Stimulated activated CD8-positive, alpha-beta memory T cell treated with anti-CD3 and anti-CD28 coated beads, Interleukin-2, amount 100 ng/mL, for 1 hour (primary cell): ENCODE measurements around the gene WDFY2.

Experiments used
- DNase-seq, 2 donors: peaks; one replicate each; pipeline ENCODE4 v3.0.0-alpha.2; 2020; ENCODE audit warnings: low read depth in 2 of 2

WDFY2 gene

DNA sequence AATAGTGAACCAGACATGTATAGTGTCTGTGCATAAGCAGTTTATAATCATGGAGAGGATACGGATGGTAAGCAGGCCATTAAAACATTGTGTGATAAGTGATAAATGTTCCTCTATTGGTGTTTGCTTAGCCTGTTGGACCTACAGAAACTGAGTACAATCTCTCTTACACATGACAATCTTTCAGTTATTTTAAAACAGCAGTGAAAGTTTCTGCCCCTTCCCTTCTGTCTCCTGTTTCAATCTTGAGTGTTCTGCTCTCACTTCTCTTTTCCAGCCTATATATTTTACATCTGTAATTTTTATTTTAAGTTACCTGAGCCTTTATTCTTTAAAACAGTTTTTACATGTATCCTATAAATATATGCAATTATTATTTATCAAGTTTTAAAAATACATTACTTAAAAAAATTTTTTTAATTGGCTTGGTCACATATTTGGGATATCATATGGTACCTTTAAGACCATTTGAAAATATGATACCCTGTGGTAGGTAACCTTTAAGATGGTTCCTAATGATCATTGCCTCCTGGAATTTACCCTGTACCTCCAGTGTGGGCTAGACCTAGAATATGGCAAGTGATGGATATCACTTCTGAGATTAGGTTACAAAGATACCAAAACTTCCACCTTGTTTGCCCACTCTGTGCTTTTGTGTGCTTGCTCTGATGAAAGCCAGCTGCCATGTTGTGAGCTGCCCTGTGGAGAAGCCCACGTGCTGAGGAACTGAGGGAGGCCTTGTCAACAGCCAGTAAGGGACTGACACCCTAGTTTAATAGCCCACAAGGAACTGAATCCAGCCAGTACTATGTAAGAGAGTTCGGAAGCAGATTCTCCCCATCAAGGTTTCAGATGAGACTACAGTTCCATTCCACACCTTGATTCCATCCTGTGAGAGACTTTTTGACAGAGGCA, 120.4 kb downstream of the WDFY2 start:
- DNase-seq = no peak

DNA sequence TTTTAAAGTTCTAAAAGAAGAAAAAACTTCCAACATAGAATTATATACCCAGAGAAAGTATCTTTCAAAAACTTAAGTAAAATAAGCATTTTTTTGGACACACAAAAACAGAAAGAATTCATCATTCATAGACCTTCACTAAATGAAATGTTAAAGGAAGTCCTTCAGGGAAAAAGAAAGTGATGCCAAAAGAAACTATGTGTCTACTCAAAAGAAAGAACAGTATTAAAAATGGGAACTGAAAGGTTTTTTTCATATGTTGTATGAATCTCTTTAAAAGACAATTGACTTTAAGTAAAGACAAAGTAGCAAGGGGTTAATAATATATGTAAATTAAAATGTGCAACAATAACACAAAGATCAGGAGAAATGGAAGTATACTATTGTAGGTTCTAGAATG, 123.2 kb downstream of the WDFY2 start:
- no peak for DNase-seq

DNA sequence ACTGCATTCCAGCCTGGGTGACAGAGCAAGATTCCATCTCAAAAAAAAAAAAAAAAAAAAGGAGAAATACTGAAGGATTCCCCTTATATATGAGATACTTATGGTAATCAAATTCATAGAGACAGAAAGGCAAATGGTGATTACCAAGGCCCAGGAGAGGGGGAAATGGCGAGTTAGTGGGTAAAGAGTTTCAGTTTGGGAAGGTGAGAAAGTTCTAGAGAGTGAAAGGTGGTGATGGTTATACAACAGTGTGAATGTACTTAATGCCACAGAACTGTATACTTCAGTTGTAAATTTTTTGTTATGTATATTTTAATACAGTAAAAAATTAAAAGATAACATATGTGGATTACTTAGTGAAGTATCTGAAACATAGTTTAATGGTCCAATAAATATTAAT, 129.5 kb downstream of the WDFY2 start:
- DNase-seq = no peak

DNA sequence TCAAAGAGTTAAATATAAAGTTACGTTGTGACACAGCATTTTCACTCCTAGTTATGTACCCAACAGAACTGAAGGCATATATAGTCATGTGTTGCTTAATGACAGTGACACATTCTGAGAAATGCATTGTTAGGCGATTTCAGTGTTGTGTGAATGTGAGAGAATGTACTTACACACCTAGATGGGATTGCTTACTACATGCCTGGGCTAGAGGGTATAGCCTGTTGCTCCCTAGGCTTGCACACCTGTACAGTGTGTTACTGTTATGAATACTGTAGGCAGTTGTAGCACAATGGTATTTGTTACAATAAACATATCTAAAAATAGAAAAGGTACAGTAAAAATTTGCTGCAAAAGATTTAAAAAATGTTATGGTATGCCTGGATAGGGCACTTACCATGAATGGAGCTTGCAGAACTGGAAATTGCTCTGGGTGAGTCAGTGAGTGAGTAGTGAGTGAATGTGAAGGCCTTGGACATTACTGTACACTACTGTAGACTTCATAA, 130.5 kb downstream of the WDFY2 start:
- DNase-seq = no peak

DNA sequence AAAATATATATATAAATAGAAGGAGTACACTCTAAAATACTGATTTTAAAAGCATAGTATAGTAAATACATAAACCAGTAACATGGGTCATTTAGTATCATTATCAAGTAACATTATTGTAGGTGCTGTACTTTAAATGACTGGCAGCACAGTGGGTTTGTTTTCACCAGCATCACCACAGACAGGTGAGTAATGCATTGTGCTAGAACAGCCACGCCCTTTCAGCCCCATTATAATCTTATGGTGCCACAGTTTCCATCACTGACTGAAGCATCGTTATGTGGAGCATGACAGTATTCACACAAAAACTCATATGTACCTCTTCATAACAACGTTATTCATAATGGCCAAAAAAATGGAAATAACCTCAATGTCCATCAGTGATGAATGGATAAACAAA, 131.4 kb downstream of the WDFY2 start:
- no peak for DNase-seq

DNA sequence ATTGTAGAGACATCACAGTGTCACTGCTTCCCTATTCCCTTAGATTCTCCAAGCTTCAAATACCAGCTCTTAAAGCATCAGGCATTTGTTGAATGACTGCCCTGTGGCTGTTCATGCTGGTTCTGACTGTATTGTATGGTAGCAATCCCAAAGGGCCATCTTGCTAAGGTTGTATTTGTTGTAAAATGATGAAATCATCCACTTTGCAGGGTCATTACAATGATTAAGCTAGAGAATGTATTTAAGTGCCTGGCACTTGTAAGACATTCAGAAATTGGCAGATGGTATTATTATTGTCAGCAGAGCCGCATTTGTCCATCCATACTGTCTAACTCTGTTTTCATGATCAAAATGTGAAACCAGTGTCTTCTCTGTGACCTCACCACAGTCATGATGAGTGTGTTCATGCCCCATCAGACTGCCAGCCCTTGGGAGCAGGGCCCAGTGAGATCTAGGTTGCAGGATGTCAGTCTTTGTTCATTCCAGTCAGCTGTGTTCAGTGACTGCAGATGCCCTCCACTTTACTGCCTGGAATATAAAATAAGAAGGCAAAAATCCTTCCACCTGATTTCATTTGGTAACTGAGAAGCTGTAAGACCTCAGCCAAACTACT, 133.6 kb downstream of the WDFY2 start:
- no peak for DNase-seq

DNA sequence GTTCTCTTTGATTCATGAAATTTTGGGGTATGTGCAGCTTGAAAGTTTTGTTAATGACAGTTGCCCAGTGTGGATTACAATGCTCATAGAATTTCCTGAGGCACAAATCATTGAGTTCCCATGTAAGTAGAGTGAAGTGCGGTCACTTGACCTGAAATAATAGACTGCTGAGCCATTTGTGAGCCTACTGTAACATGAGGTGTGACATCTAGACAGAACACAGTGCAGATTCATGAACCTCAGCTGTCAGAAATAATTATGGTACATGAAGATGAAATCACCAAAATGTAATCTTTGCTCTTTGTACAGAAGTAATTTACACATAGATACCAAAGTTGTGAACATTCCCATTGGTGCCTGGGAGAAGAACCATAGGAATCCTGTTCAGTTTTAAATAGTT, 135.1 kb downstream of the WDFY2 start:
- DNase-seq = no peak

DNA sequence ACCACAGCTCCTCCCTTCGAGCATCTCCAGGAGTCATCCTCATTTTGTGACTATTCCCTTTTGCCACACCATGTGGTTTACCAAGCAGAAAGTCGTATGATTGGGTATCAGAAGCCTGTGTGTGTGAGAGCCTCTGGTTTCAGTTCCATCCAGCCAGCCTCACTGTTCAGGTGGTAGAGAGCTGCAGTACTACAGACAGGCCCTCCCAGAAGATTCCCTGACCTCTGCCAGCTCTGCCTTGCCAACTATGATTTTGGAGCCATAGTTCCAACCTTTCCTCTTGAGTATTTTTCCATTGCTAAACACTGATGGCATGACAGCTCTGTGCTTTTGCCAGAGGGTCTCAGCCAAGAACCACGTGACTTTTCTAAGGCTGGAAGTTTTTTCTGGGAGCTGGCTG, 137.2 kb downstream of the WDFY2 start:
- no peak for DNase-seq

DNA sequence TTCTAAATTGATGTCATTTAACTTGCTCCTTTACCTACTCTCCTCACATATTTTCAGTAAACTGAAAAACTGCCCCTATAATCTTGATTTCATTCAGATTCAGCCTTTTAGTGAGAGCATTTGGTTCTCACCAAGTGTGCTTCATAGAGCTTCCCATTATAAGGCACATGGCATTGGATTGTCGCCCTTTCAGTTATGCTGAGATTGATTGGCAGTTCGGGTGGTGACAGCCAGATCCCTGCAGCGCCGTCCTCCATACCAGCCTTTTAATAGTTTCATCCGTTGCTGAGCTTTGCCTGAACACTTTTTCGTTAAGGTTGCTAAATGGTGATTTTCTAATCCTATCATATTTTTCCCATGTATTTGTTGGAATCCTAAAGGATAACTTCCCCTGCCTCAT, 139.3 kb downstream of the WDFY2 start:
- no peak for DNase-seq

DNA sequence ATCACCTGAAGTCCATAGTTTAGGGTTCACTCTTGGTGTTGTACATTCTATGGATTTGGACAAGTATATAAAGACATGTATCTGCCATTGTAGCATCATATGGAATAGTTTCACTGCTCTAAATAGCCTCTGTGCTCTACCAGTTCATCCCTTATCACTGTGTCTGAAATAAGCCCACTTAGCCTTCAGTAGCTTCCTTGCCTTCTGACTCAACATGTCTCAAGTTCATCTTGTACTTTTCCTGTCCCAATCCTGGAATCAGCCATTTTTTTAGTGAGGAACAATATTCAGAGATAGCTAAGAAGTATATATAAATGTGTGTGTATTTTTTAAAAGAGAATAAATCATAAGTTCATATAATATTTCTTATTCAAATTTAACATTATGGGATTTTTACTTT, 140.5 kb downstream of the WDFY2 start:
- DNase-seq = no peak

DNA sequence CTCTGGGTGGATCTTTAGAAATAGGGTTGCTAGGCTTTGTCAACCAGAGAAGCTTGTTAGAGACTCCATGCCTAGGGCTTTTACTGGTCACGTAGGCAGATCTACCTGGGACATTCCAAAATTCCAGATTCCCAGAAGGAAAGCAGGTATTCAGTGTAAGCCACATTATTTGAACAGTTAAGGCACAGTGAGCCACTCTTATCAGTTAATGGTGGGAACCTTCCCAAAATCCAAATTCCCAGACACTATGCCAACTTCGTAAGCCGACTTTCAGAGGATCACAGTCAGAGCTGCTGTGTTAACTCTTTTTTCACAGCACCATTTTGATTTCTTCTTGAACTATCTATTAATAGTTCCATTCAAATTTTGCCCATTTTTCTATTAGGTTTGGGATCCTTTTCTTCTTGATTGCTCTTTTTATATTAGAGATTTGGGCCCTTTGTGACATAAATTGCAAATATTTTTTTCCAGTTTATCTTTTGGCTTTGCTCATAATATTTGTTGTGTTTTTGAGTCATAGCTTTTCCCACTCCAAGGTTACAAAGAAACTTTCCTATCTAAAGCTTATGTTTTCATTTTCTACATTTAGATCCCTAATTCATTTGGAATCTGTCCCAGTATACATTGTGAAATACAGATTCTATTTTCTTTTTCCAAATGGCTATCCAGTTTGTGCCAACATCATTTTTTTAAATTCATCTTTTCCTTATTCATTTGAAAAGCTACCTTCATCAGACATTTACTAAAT, 142.4 kb downstream of the WDFY2 start:
- DNase-seq = no peak

DNA sequence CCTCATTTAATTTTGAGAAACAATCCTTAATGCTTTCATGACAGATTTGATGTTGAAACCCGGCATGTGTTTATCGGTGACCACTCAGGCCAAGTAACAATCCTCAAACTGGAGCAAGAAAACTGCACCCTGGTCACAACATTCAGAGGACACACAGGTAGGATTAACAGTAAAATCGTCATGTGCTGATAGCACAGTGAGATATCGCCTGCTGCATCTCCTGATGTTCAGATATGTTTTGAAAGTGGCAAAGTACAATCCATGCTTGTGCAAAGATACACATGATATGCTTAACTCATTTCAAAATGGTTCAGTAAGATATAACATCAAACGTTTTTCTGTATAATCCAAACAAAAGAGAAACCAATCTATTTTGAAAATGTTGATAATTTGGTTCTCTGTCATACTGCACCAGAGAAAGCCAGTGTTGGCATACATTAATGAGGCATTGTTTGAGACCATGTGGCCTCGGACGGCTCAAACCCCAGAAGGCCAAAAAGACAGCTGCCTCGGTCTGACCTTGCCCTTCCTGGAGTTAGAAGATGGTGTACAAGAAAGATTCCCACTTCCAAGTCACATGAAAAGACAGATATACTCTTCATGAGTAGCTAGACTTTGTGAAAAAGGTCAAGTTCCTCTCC, 143.5 kb downstream of the WDFY2 start:
- DNase-seq = no peak

DNA sequence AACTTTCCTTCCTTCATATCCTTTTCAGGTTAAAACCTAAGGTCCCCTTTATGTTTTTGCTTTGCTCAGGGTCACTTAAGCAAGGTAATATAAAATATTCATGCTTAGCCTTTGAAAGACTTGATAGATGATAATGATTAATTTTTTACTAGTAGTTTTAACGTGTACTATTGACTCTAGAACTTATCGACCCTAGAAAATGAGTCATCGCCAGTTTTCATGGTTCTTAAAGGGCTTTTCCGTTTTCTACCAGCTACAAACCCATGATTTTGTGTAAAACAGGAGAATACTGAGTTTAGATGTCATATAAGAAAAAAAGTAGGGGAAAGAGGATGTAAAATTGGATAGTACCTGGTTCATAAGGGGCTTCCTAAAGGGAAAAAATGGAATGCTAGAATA, 144.0 kb downstream of the WDFY2 start:
- no peak for DNase-seq

DNA sequence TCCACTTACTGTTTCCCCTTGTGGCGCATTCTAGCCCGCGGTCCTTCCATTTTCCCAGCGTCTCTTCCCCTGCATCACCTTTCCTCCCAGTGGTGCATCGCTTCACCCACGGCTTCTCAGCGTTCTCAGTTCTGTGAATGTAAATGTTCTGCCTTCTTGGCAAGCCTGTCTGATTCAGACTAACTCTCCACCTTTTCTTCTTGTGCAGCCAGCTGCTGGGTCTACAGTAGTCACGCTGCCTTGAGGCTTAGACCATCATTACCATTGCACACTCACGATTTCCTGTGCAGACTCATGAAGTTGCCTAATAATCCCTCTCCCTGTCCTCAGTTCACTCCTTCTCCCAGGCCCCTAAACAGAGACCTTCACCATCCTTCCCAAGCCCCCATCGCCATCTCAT, 144.7 kb downstream of the WDFY2 start:
- DNase-seq = no peak

DNA sequence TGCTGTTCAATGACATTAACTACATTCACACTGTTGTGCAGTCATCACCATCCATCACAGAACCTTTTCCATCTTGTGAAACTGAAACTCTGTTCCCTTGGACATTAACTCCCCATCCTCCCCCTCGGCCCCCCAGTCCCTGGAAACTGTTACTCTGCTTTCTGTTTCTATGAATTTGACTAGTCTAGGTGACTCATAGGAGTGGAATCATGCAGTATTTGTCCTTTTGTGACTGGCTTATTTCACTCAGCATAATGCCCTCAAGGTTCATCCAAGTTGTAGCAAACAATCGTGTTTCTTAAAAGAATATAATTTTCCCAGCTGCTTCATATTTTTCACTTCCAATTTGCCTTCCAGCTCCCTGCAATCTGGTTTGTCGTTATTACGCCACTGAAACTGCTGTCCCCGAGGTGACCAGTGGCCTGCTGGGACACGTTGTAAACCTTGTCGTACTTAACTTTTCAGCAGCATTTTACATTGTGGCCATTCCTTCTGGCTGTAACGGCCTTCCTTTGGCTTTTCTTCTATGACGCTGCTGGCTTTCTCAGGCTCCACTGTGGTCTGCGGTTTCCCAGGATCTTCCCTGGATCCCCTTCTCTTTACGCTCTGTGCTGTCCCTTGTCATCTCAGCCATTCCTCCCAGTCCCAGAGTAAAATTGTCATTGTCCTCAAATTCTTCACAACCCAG, 145.7 kb downstream of the WDFY2 start:
- no peak for DNase-seq

DNA sequence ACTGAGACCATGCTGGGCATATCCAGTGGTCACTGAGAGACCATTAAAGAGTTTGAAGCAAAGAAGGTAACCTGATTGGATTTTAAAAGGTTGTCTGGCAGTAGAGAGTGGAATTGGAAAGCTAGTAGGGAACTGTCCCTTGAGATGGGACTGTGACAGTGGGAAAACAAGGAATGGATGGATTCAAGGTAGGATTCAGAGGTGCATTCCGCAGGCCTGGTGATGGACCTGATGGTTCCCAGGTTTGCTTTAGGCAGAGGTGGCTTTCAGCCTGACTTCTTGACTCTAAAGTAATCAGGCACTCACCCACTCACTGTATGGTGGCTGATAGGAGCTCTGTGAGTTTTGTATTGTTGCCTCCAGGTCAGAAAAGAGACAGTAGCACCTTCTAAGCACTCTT, 146.7 kb downstream of the WDFY2 start:
- no peak for DNase-seq

DNA sequence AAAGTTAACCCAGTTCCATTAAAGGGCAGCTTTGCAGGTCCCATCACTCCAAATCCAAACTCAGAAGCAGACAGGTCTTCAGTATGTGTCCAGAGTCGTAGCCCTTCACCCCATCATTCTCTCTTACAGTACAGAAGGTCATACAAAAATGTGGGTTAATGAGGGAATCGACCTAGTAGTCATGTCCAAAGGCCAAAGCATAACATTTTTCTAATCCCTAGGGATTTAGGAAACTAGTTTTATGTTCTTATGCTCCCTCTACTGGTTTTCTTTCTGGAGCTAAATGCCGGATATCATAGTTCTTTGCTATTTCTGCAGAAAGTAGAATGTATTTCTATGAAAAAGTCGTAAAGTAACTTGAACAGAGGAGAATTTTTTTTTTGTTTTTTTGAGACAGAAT, 147.5 kb downstream of the WDFY2 start:
- no peak for DNase-seq

DNA sequence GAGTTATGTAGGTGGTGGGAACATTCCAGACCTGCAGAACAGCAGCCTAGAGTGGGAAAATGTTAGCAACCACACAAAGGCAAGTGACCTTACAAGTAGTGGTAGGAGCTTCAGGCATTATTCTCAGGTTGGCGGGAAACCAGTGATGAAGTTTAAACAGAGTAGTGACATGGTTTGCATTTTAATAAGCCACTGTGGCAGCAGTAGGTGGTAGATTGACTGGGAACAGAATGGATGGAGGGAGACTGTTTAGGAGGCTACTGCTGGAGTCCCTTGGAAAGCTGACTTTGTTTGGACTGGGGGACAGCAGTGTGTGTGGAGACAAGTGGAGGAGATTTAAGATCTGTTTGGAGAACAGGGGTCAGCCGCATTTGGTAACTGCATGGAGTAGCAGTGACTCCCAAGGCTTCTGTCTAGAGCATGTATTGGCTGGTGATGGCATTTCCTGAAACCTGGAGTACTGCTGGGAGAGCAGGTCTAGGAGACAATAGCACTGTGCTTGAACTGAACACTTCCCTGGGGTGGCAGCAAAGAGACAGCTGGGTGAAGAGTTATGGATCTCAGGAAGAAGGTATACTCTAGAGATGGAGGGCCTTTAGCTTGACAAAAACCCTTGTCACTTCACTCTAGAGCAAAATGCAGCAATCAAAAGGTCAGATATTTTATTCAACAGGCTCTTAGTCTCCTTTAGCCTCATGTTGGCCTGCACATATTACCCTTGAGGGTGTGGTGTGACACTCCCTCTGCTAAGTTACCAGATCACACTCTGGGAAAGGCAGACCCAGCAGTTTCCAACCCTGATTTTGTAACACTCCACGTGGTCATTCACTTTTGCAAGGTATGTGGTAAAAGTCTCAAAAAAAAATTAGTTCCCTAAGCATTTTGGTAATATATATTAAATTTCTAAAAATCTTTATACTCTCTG, 149.4 kb downstream of the WDFY2 start:
- no peak for DNase-seq

DNA sequence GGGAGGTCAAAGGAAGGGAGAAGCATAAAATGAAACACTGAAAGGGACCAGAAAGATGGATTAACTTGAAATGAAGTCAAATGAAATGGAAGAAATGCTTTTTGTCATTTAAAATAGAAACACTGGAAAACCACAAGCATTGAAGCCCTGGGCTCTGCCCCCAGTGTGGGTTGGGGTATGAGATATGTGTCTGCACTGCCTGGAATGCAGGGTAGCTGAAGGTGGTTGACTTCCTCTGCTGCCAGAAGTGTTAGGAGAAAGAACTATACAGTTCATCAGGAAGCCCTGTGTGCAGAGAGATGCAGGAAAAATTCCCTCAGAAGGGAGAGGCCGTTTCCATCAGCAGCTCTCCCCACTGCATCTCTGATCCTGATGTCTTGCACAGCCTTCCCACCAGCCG, 150.5 kb downstream of the WDFY2 start:
- no peak for DNase-seq

DNA sequence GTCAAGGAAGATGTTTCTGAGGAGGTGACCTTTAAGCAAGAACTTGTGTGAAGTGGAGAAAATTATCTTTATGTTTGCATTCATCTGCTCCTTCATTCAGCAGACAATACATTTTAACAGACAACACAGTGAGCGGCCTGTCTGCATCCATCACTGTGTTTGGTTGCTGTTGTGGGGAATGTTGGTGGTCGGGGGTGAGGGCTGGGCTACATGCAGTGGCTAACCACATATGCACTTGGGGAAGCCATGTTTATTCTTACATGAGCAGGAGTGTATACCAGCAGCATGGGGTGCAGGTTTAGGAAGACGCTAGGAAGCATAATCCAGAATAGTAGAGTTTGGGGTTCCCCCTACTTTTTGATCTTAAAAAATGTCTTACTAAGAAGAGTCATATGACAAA, 153.3 kb downstream of the WDFY2 start:
- DNase-seq = no peak
